Measurements from ENCODE around the gene THRB. TPM values are rescaled to one million over a fixed set of nuclear protein-coding genes. Genes with fewer than 3 reads are reported as not detected.
A peak's percentile ranks its signal among the peaks of the same experiment; 100 is the strongest.

The THRB gene
- total and polyA plus RNA-seq, 2 experiments from 2014 or later = 0.49 to 0.57 TPM

DNA sequence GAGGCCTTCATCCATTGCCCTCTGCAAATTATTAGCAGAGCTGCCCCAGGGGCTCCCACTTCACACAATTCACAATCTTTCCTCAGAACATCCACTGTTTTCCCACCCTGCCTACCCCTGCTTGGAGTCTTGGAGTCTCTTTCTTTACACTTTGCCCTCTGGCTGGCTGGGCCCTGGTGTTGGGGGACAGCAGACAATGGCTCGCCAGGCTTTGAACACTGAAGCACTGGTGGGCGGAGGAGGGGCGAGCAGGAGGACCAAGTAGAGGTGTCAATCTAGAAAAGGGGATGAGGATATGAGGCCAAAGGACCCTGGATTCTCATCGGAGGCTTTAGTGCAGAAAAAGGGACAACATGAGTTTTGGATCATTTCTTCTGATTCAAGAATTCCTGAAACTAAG is 337.5 kb downstream of the THRB start:
- DNase-seq (ENCODE audit: low read depth in 1 of 2, low spot score in 1 of 2) = no peak
- H3K27ac ChIP-seq = no peak overlapping the region

GRCh38 chr3:24156466-24156865 is 338.2 kb downstream of the THRB start:
- Histone ChIP-seq H3K4me1 (ENCODE audit: low read depth) (no peaks in the 10 kb centered on the region), H3K36me3 (no peaks in the 10 kb centered on the region), H3K4me3 (no peak overlapping the region), H3K9me3 (ENCODE audit: low read depth) (no peaks in the 10 kb centered on the region), H3K27me3 (no peaks in the 10 kb centered on the region), H3K27ac (no peak overlapping the region)
- TF ChIP-seq CTCF (IDR thresholded peaks at IDR 0.05; ENCODE audit: low read depth, low read length) = no peak
- peak in 1 of 2 donors; percentile 46 for DNase-seq (ENCODE audit: low read depth in 1 of 2, low spot score in 1 of 2)

More for the DNA sequence above, 337.5 kb downstream of the THRB start:
- Histone ChIP-seq H3K36me3 (no peaks in the 10 kb centered on the region), H3K4me1 (ENCODE audit: low read depth) (no peaks in the 10 kb centered on the region), H3K9me3 (ENCODE audit: low read depth) (no peaks in the 10 kb centered on the region), H3K4me3 (no peak overlapping the region), H3K27me3 (no peaks in the 10 kb centered on the region)
- TF ChIP-seq CTCF (IDR thresholded peaks at IDR 0.05; ENCODE audit: low read depth, low read length) = no peak

- H3K27ac ChIP-seq = no peak overlapping the region
- H3K36me3 ChIP-seq = no peaks in the 10 kb centered on the region
- H3K9me3 ChIP-seq (ENCODE audit: low read depth) = no peaks in the 10 kb centered on the region
- H3K4me3 ChIP-seq = no peak overlapping the region
- H3K27me3 ChIP-seq = no peaks in the 10 kb centered on the region
- no peaks in the 10 kb centered on the region for H3K4me1 ChIP-seq (ENCODE audit: low read depth)
- TF ChIP-seq CTCF (IDR thresholded peaks at IDR 0.05; ENCODE audit: low read depth, low read length) = no peak
- DNase-seq (ENCODE audit: low read depth in 1 of 2, low spot score in 1 of 2) = no peak
Observed at GRCh38 chr3:24155276-24155675, 339.4 kb downstream of the THRB start.

- no peak for DNase-seq (ENCODE audit: low read depth in 1 of 2, low spot score in 1 of 2)
- Histone ChIP-seq H3K27ac (no peak overlapping the region), H3K27me3 (no peaks in the 10 kb centered on the region), H3K4me3 (no peak overlapping the region), H3K36me3 (no peaks in the 10 kb centered on the region), H3K4me1 (ENCODE audit: low read depth) (no peaks in the 10 kb centered on the region), H3K9me3 (ENCODE audit: low read depth) (no peaks in the 10 kb centered on the region)
- TF ChIP-seq CTCF (IDR thresholded peaks at IDR 0.05; ENCODE audit: low read depth, low read length) = no peak
Observed at GRCh38 chr3:24154781-24155180, 339.9 kb downstream of the THRB start.

DNA sequence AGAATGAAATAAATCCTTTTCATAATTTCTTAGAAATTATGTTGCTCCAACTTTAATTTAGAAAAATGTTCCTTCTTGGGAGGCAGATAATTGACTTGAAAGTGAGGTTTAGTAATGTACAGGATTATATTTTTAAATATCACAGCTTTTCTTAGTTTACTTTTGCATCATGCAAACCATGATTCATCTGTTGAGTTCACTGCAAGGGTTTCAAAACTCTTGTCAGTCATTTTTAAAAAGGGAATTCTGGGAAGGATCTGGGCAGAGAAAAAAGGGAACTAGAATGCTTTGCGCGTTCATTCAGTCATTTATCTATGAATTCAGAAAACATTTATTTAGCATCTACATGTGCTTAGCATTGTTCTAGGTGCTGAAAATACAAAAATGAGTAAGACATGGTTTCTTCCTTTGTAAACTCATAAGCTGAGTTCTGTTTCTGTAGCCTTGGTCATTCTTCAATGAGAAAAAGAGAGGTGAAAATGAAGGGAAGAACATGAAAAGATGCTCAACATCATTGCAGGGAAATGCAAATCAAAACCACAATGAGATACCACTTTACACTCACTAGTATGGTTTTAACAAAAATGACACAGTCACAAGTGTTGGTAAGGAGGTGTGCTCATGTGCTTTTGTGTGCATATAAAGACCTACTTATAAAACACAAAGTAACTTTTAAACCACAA is 340.5 kb downstream of the THRB start:
- H3K36me3 ChIP-seq = no peaks in the 10 kb centered on the region
- H3K4me3 ChIP-seq = no peak overlapping the region
- no peaks in the 10 kb centered on the region for H3K27me3 ChIP-seq
- H3K4me1 ChIP-seq (ENCODE audit: low read depth) = no peaks in the 10 kb centered on the region
- TF ChIP-seq CTCF (IDR thresholded peaks at IDR 0.05; ENCODE audit: low read depth, low read length) = no peak
- H3K27ac ChIP-seq = no peak overlapping the region
- no peaks in the 10 kb centered on the region for H3K9me3 ChIP-seq (ENCODE audit: low read depth)
- DNase-seq (ENCODE audit: low read depth in 1 of 2, low spot score in 1 of 2) = no peak
